DMS53 treated with DMSO at 0.1 percent for 48 hours (cell line): ENCODE data around the gene MAPK10.

ENCODE experiments used
- DNase-seq: peaks from one replicate; lab custom pipeline; 2025; ENCODE audit not compliant: unreplicated experiment; lab: John Stamatoyannopoulos, UW

MAPK10 gene

GRCh38 chr4:86280246-86280645, 79.6 kb downstream of the MAPK10 start:
- DNase-seq: no peak

GRCh38 chr4:86279293-86279960, 80.4 kb downstream of the MAPK10 start:
- no peak for DNase-seq

GRCh38 chr4:86278126-86278525, 81.7 kb downstream of the MAPK10 start:
- DNase-seq: no peak

- DNase-seq: no peak
These were observed 85.2 kb downstream of the MAPK10 start for GRCh38 chr4:86274642-86275041.

- no peak for DNase-seq
These were observed 87.2 kb downstream of the MAPK10 start for GRCh38 chr4:86272669-86273068.

GRCh38 chr4:86271057-86271456, 88.8 kb downstream of the MAPK10 start:
- no peak for DNase-seq

GRCh38 chr4:86269354-86269753, 90.5 kb downstream of the MAPK10 start:
- DNase-seq: no peak

GRCh38 chr4:86264241-86264640, 95.6 kb downstream of the MAPK10 start:
- DNase-seq: no peak

GRCh38 chr4:86261636-86262035, 98.2 kb downstream of the MAPK10 start:
- DNase-seq: no peak

- DNase-seq: no peak
These were observed 103.8 kb downstream of the MAPK10 start for GRCh38 chr4:86256086-86256485.

- no peak for DNase-seq
These were observed 109.2 kb downstream of the MAPK10 start for GRCh38 chr4:86250619-86251018.

GRCh38 chr4:86250006-86250405, 109.8 kb downstream of the MAPK10 start:
- no peak for DNase-seq

GRCh38 chr4:86249074-86249473, 110.8 kb downstream of the MAPK10 start:
- no peak for DNase-seq

GRCh38 chr4:86247906-86248305, 111.9 kb downstream of the MAPK10 start:
- DNase-seq: no peak

- DNase-seq: no peak
These were observed 112.5 kb downstream of the MAPK10 start for GRCh38 chr4:86247320-86247719.

GRCh38 chr4:86243750-86244149, 116.1 kb downstream of the MAPK10 start:
- no peak for DNase-seq

- DNase-seq: no peak
These were observed 117.2 kb downstream of the MAPK10 start for GRCh38 chr4:86242677-86243076.

GRCh38 chr4:86235549-86235948, 124.3 kb downstream of the MAPK10 start:
- DNase-seq: no peak

GRCh38 chr4:86233681-86234080, 126.2 kb downstream of the MAPK10 start:
- DNase-seq: no peak

- DNase-seq: no peak
These were observed 126.8 kb downstream of the MAPK10 start for GRCh38 chr4:86233090-86233489.

GRCh38 chr4:86223472-86223871, 136.4 kb downstream of the MAPK10 start:
- no peak for DNase-seq

- no peak for DNase-seq
These were observed 138.9 kb downstream of the MAPK10 start for GRCh38 chr4:86221002-86221401.

- DNase-seq: no peak
These were observed 139.7 kb downstream of the MAPK10 start for GRCh38 chr4:86220121-86220520.
